HCEC 1CT (cell line): ENCODE measurements around the gene ITPR1.
A peak's percentile ranks its signal among the peaks of the same experiment; 100 is the strongest.

Experiments
- DNase-seq: peaks from one replicate; pipeline ENCODE4 v3.0.0-alpha.2; 2017

Gene ITPR1

DNA sequence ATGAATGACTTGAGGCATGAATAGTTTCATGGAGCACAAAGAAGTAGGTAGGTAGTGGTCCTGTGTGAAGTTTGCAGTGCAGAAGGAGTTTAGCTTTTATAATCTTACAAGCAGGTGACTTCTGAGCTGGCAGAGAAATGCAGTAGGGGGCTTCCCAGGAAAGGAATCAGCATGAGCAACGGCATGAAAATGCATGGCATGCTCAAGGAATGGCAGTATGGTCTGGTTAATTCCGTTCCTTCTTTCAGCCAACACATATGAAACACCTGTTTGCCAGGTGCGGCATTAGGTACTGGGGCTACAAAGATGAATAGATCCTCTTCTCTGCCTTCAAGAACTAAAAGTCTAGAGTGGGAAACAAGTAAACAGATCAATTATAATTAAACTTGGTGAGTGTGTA is 348.1 kb downstream of the ITPR1 start:
- DNase-seq = no peak

DNA sequence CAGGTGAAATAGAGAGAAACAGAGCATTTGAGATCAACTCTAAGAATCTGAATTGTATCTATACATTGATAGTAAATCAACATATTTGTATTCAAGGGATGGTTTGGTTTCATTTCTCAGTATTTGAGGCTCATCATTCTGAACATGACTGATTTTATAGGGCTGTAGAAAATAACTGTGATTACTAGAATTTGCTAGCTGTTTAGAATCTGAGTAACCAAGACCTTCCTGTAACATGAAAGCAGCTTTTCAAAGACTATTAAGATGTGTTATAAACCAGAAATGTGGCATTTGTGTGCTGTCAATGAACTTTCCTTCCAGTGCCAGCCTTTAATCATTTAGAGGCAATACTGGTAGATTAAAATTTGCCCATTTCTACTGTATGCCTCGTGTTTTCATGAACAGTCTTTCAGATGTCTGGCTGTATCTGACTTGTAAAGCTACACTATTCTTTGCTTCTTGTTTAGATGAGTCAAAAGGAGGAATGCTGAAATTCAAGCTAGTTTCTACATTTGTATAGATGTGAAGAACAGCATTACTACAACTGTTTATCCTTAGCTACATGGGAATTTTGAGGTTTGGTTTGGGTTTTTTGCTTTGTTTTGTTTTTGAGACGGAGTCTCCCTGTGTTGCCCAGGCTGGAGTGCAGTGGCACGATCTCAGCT is 348.8 kb downstream of the ITPR1 start:
- DNase-seq = peak; percentile 35

DNA sequence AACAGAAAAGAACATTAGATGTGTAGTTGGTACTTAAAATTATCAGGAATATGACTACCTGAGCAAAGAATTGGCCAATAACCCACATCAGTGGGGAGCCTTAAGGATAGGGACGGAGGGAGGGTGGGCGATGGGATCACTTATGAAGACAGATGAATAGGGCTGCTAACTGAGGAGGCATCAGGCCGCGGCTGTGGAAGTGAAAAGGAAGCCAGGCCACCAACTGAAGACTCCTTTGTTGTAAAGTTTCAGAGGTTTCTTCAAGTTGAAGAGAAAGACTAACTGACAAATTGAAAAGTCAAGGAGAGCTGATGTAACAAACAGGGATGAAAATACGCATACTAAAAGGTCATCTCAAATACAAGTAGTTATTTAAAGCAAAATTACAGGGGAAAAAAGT is 350.5 kb downstream of the ITPR1 start:
- DNase-seq = no peak

- no peak for DNase-seq
Measured at GRCh38 chr3:4845882-4846281, 352.7 kb downstream of the ITPR1 start.

DNA sequence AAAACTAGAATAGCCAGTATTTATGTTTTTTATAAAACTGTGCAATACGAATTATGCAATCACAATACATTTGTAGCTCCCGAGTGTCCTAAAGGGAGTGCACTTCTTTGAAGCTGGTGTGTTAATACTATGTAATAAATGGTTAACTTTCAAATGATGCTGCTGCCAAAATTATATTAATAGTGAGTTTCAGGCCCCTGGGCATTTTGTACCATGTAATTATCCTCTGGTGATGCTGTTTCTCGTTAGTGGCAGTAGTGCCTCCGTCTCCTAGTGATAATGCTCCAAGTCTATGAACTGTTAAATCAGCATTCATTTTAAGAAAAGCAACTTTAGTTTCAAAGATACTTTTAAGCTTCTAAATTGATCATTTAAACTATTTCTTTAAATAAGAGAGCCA is 353.4 kb downstream of the ITPR1 start:
- no peak for DNase-seq

- no peak for DNase-seq
Measured at GRCh38 chr3:4848176-4848825, 355.2 kb downstream of the ITPR1 start.

DNA sequence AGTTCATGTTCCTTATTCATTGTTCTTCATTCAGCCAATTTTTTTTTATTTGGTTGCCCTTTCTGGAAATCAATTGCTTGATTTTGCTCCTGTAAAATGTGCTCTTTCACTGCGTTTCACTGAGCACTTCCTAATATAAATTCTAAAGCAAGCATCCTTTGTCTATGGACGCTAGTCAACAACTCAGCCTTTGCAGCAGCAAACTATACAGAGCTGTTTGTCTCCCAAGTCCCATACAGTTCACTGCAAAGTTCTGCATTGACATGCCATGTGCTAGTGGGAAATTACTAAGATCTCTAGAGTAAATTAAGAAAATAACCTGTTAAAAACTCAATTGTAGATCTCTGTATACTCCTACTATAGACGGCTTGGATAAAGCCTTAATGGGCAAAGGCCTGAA is 356.0 kb downstream of the ITPR1 start:
- no peak for DNase-seq

DNA sequence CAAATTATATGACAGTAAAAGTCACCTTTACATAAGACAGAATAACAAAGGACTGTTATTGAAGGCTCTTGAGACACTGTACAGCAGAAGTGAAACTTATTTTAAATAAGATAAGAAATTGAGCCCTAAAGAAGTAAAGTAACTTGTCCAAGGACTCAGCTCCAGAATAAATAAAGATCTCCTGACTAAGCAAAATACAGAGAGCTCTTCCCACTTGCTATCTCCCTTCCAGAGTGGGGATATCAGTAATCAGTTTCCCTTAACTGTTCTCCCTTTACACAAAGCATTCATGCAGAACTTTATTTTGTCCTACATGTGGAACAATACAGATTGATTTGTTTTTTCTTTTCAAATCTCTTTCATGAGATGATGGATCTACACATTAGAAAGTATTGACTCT is 356.6 kb downstream of the ITPR1 start:
- no peak for DNase-seq

GRCh38 chr3:4850211-4850927 is 357.2 kb downstream of the ITPR1 start:
- DNase-seq = no peak

DNA sequence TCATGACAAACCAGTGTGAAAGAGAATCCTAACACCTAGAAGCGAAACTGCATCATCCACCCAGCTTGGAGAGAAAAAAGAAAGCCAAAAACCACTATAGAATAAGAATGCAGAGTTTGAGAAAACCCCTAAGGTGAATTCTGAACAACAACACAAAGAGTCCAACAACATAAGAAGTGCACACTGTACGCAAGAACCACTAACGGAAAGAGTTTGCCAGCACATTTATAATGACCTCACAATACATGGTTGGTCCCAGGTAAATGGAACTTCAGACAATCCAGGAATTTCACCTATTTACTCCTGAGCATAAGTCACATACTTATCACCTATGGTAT is 357.7 kb downstream of the ITPR1 start:
- no peak for DNase-seq

DNA sequence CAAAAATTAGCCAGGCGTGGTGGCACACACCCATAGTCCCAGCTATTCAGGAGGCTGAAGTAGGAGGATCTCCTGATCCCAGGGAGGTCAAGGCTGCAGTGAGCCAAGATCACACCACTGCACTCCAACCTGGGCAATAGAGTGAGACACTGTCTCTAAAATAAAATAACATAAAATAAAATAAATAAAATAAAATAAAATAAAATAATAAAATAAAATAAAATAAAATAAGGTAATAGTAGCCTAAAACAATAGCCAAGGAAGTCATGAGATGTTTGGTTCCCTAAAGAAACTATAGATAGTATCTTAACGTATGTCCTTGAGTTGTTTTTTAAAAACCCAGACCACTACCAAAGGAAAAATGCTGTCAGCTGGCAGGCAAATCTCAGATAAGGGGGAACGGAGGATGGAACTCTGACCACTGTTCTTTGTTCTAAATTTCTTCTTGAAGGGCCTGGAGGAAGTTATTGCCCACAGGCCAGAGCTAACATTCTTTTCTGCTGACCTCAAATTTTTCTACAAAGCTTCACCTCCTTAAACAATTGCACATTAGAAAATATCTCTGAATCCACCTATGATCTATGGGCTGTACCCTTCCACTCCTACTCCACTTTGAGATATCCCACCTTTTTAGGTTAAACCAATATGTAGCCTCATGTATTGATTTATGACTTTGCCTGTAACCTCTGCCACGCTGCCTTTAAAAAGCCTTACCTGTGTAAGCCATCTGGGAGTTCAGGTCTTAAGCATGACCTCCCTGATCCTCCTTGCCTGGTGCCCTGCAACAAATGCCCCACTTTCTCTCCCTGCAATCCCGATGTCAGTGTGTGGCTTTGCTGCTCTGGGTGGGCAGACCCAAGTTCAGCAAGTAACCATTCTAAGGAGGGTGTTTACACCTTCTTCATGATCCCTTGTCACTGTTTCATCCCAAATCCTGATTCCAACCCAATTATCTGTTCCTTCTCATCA is 359.9 kb downstream of the ITPR1 start:
- no peak for DNase-seq

DNA sequence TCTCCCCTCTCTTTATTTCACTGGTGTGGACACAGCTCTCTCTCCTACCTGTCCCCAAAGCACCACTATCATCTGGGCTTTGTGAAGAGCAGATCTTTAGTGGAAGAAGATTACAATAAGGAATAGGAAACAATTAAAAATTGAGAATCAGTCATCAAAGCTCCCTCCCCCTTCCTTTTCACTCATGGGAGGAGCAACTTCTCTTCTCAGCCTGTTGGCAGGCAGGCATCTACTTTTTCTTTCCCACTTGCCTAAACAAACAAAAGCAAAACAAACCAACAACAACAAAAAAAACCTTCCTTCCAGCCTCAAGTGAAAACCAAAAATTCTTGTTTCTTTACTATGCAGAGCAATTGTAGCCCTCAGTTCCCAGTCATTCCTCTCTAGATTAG is 360.6 kb downstream of the ITPR1 start:
- no peak for DNase-seq

GRCh38 chr3:4855676-4856075 is 362.5 kb downstream of the ITPR1 start:
- DNase-seq = no peak

- no peak for DNase-seq
Measured at GRCh38 chr3:4856136-4856535, 363.0 kb downstream of the ITPR1 start.

DNA sequence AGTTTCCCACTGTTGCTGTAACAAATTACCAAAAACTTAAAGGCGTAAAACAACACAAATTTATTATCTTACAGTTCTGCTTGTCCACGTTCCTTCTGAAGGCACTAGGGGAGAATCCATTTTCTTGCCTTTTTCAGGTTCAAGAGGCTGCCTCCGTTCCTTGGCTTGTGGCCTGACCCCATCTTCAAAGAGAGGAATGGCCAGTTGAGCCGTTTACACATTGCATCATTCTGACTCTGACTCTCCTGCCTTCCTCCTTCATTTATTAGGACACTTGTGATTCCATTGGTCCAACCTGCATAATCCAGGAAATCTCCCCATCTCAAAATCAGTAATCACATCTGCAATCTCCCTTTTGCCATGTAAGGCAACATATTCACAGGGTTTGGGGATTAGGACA is 363.4 kb downstream of the ITPR1 start:
- no peak for DNase-seq

- no peak for DNase-seq
Measured at GRCh38 chr3:4856986-4857385, 363.8 kb downstream of the ITPR1 start.

GRCh38 chr3:4859788-4860187 is 366.6 kb downstream of the ITPR1 start:
- no peak for DNase-seq

DNA sequence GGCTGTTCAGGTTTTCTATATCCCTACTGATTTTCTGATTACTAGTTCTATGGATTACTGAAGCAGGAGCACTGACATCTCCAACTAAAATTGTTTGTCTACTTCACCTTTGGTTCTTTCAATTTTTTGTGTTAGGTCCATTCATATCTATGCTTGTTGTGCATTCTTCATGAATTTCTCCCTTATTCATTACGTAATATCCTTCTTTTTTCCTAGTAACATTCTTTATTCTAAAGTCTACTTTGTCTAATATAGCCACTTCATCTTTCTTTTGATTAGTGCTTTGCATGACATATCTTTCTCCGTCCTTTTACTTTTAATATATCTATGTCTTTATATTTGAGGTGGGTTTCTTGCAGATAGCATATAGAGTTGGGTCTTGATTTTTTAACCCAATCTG is 369.8 kb downstream of the ITPR1 start:
- DNase-seq = no peak

- DNase-seq = no peak
Measured at GRCh38 chr3:4864503-4864902, 371.4 kb downstream of the ITPR1 start.

DNA sequence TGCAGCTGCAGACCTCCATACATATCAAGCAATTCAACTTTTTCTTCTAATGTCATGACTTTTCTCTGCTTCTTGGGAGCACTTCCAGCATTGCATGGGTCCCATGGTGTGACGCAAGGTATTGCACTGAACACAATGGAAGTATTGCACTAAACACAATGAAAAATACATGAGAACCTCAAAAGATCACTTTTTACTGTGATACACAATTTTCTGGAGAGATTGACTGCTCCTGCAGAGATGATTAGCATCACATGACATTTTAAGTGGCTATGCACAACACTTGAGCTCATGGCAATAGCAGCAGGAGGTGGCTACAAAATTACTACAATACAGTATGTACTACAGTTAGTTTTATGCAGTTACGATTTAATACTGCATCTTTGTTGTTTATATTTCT is 372.6 kb downstream of the ITPR1 start:
- DNase-seq = no peak

GRCh38 chr3:4866866-4867265 is 373.7 kb downstream of the ITPR1 start:
- peak; percentile 67 for DNase-seq

GRCh38 chr3:4877173-4877787 is 384.1 kb downstream of the ITPR1 start:
- DNase-seq = no peak

- no peak for DNase-seq
Measured at GRCh38 chr3:4880850-4881249, 387.7 kb downstream of the ITPR1 start.
